Left lung (tissue), 10 donors: ENCODE measurements around the gene SPATA19. TPM values are rescaled to one million over a fixed set of nuclear protein-coding genes. Genes with fewer than 3 reads are reported as not detected.

Experiments used
- ATAC-seq: fragments of 200-7000 bp; cut with Tn5 transposase; one replicate; pipeline ENCODE4 v1.9.1; 2020; ENCODE audit warnings: moderate library complexity
- DNase-seq, 4 donors: peaks; one replicate each; pipeline ENCODE4 v3.0.0-alpha.2; 2013 to 2020
- H3K27ac ChIP-seq, 2 donors: fragments of 200-600 bp; sonication (generic) in 1 of 2; one replicate each; pipeline versions ENCODE4 v1.5.0 to v1.8.0; 2020 to 2021
- H3K27me3 ChIP-seq, 2 donors: fragments of 200-600 bp; sonication (generic) in 1 of 2; one replicate each; pipeline versions ENCODE4 v1.5.0 to v1.8.0; 2020 to 2021
- H3K36me3 ChIP-seq, 2 donors: fragments of 200-600 bp; sonication (generic) in 1 of 2; one replicate each; pipeline versions ENCODE4 v1.5.0 to v1.8.0; 2020 to 2021
- H3K4me1 ChIP-seq, 2 donors: fragments of 200-600 bp; one replicate each; pipeline ENCODE4 v1.8.0; 2021
- H3K4me3 ChIP-seq, 2 donors: fragments of 200-600 bp; sonication (generic) in 1 of 2; one replicate each; pipeline versions ENCODE4 v1.5.0 to v1.8.0; 2020 to 2021; ENCODE audit warnings: mild to moderate bottlenecking in 1 of 2
- H3K9me3 ChIP-seq, 2 donors: fragments of 200-600 bp; sonication (generic) in 1 of 2; one replicate each; pipeline versions ENCODE4 v1.5.0 to v1.8.0; 2020 to 2021
- intact Hi-C, 2 donors: fragments of 100-400 bp; cut with DNase I; formaldehyde crosslinking; loops; one replicate each; pipeline versions ENCODE4 v1.11.2 to v1.14.2; 2022
- polyA plus RNA-seq, 6 donors: library from polyadenylated mRNA; unstranded; fragments of 120-200 nt; gene quantifications; one replicate each; pipeline ENCODE4 v1.2.1, GENCODE V29; 2013; ENCODE audit not compliant: insufficient read length in 6 of 6
- total RNA-seq, 2 donors: library from RNA; stranded (reverse); fragmentation: NEBNext Ultra II Directional; extraction: Animal tissue kit (Norgen Biotek cat#: 25700); gene quantifications; one replicate each; pipeline ENCODE4 v1.2.1, GENCODE V29; 2021
- TF ChIP-seq, protein P1 (sequence below), 2 donors: fragments of 200-600 bp; sonication (generic) in 1 of 2; IDR thresholded peaks; one replicate each; pipeline versions ENCODE4 v1.5.0 to v1.8.0; 2021; ENCODE audit warnings: antibody characterized with exemption in 2 of 2
- donor health status: DM: no; HTN: yes; CAD: no.
- donor health status: DM: no; HTN: no; CAD: no.

SPATA19 gene
- total and polyA plus RNA-seq, 8 donors: not detected

- Histone ChIP-seq H3K36me3 (no peaks in the 10 kb centered on the region), H3K27me3 (peaks cover 0 to 7% of the 10 kb centered on the region in 2 donors), H3K9me3 (no peaks in the 10 kb centered on the region), H3K4me3 (no peak overlapping the region), H3K4me1 (no peaks in the 10 kb centered on the region), H3K27ac (no peak overlapping the region)
- intact Hi-C loops: loop anchor here in 1 of 2 donors (10.0 kb wide), 1 partner anchor 689 kb away; no protein-coding TSS in a partner anchor
- TF ChIP-seq, protein P1, sequence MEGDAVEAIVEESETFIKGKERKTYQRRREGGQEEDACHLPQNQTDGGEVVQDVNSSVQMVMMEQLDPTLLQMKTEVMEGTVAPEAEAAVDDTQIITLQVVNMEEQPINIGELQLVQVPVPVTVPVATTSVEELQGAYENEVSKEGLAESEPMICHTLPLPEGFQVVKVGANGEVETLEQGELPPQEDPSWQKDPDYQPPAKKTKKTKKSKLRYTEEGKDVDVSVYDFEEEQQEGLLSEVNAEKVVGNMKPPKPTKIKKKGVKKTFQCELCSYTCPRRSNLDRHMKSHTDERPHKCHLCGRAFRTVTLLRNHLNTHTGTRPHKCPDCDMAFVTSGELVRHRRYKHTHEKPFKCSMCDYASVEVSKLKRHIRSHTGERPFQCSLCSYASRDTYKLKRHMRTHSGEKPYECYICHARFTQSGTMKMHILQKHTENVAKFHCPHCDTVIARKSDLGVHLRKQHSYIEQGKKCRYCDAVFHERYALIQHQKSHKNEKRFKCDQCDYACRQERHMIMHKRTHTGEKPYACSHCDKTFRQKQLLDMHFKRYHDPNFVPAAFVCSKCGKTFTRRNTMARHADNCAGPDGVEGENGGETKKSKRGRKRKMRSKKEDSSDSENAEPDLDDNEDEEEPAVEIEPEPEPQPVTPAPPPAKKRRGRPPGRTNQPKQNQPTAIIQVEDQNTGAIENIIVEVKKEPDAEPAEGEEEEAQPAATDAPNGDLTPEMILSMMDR (IDR thresholded peaks at IDR 0.05): no peak
- ATAC-seq: no peak
- no peak for DNase-seq
These were observed 21.7 kb downstream of the SPATA19 start for GRCh38 chr11:133823614-133824013.

DNA sequence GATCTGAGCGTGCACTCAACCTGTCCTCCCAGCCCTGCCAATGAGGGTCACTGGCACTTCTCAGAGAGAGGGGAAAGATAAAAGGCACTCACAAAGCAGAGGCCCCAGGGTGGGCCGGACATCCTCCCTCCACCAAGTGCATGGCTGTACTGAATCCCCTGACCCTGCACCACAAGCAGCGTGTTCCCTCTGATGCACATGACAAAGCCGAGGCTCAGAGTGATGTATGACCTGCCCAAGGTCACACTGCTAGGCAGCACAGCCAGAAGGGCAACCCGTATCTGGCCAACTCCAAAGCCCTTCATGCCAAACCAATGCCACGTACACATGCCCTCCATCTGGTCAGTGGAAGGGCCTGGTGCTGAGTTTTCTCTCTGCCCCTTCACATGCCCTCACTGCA, 22.1 kb downstream of the SPATA19 start:
- ATAC-seq (no peak), DNase-seq (no peak)
- no peak overlapping the region for H3K4me3 ChIP-seq
- intact Hi-C loops: loop anchor here in 1 of 2 donors (10.0 kb wide), 1 partner anchor 688 kb away; no protein-coding TSS in a partner anchor
- TF ChIP-seq, protein P1 (IDR thresholded peaks at IDR 0.05): no peak
- H3K27me3 ChIP-seq: peaks cover 0 to 7% of the 10 kb centered on the region in 2 donors
- no peaks in the 10 kb centered on the region for H3K4me1 ChIP-seq
- H3K36me3 ChIP-seq: no peaks in the 10 kb centered on the region
- no peak overlapping the region for H3K27ac ChIP-seq
- H3K9me3 ChIP-seq: no peaks in the 10 kb centered on the region

DNA sequence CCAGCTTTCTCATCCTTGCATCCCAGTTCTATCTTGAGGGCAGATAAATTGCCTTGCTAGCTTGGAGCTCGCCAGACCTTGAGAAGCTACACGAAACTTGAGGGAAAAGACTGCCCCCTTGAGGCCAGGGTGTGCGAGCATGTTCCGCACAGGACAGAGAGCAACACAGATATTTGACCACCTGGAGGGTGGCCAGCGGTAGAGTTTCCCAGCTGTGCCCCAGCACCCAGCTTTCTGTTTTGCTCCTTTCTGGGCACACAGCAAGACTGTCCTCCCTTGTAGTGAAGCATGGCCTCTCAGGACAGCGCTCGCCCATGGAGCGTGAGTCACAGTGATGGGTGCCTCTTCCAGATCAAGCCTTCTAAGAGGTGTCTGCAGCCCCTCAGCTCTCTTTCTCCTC, 23.5 kb downstream of the SPATA19 start:
- Histone ChIP-seq H3K36me3 (no peaks in the 10 kb centered on the region), H3K9me3 (no peaks in the 10 kb centered on the region), H3K4me1 (no peaks in the 10 kb centered on the region), H3K27me3 (peaks cover 0 to 7% of the 10 kb centered on the region in 2 donors), H3K27ac (no peak overlapping the region), H3K4me3 (no peak overlapping the region)
- ATAC-seq (peak; percentile 84), DNase-seq (peak in 2 of 4 donors; percentile 42 to 74)
- TF ChIP-seq, protein P1 (IDR thresholded peaks at IDR 0.05): peak; percentile 37 to 61
- intact Hi-C loops: loop anchor here in 1 of 2 donors (10.0 kb wide), 1 partner anchor 687 kb away; no protein-coding TSS in a partner anchor

- TF ChIP-seq, protein P1 (IDR thresholded peaks at IDR 0.05): no peak
- ATAC-seq (no peak), DNase-seq (no peak)
- H3K4me1 ChIP-seq: no peaks in the 10 kb centered on the region
- H3K36me3 ChIP-seq: no peaks in the 10 kb centered on the region
- H3K9me3 ChIP-seq: no peaks in the 10 kb centered on the region
- no peak overlapping the region for H3K27ac ChIP-seq
- H3K4me3 ChIP-seq: no peak overlapping the region
- intact Hi-C loops: loop anchor here in 1 of 2 donors (10.0 kb wide), 1 partner anchor 685 kb away; no protein-coding TSS in a partner anchor
- H3K27me3 ChIP-seq: peaks cover 0 to 7% of the 10 kb centered on the region in 2 donors
These were observed 25.5 kb downstream of the SPATA19 start for GRCh38 chr11:133819746-133820315.

DNA sequence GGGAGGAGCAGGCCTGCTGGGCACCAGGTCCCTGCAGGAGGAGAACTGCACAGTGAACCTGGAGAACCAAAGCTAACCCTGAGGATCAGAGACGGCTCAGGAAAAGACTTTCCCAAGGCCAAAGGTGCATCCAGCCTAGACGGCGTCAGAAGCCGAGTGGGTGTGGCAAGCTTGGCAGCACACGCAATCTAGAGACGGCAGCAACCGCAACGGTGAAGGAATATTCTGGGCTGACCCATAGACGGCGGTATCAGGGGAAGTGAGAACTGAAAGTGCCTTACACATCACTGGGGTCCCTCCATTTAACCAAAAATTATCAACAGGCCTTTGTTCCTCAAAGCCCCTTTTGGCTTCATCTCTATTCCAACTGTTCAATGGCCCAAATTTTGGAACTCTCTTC, 26.2 kb downstream of the SPATA19 start:
- peaks cover 0 to 7% of the 10 kb centered on the region in 2 donors for H3K27me3 ChIP-seq
- DNase-seq (no peak), ATAC-seq (no peak)
- H3K4me3 ChIP-seq: no peak overlapping the region
- H3K9me3 ChIP-seq: no peaks in the 10 kb centered on the region
- intact Hi-C loops: no loop called here
- no peaks in the 10 kb centered on the region for H3K4me1 ChIP-seq
- TF ChIP-seq, protein P1 (IDR thresholded peaks at IDR 0.05): no peak
- no peaks in the 10 kb centered on the region for H3K36me3 ChIP-seq
- no peak overlapping the region for H3K27ac ChIP-seq
